ENCODE measurements around the gene SPHK2. TPM values are rescaled to one million over a fixed set of nuclear protein-coding genes. Genes with fewer than 3 reads are reported as not detected.
"Not testable (repeated sequence)": the region's sequence is repeated elsewhere in the genome, so short reads cannot be mapped to it uniquely, and the experiment has no call there.

The SPHK2 gene
- 37.4 TPM for polyA plus RNA-seq (2013, experiment 1 of 4)
- polyA plus RNA-seq (2013, experiment 2 of 4): 42.1 TPM
- polyA plus RNA-seq (2013, experiment 3 of 4): 26.8 TPM
- 32.2 TPM for polyA plus RNA-seq (2013, experiment 4 of 4)

GRCh38 chr19:48618916-48619691, at the start of gene SPHK2, which contains the start of gene RPL18:
SPHK2 (plus strand) TSS chr19:48619506; CDS start chr19:48620515, 1,009 bp downstream.
RPL18 (minus strand) TSS chr19:48619178; CDS start chr19:48619143, 35 bp downstream.
- 0% methylated on average over 69 of the region's 69 CpGs for WGBS, 2 experiments

GRCh38 chr19:48569814-48570213, 49.5 kb upstream of the SPHK2 start:
- Histone ChIP-seq H3K9me3 (ENCODE audit: control insufficient read depth, low read length) (no peaks in the 10 kb centered on the region), H3K4me1 (ENCODE audit: control insufficient read depth, insufficient read depth, low read length) (peaks cover 14% of the 10 kb centered on the region), H3K27ac (ENCODE audit: insufficient read depth, low read depth, low read length, poor library complexity, severe bottlenecking) (no peak overlapping the region), H3K27me3 (ENCODE audit: control insufficient read depth, insufficient read depth, low read length, poor library complexity, severe bottlenecking) (peaks cover 13% of the 10 kb centered on the region), H3K4me3 (ENCODE audit: insufficient read depth, low read depth, low read length) (no peak overlapping the region), H3K36me3 (ENCODE audit: control insufficient read depth, insufficient read depth, low read length) (no peaks in the 10 kb centered on the region)
- 77 to 80% methylated on average over 11 of the region's 11 CpGs for WGBS, 2 experiments

More at GRCh38 chr19:48618916-48619691, at the start of gene SPHK2, which contains the start of gene RPL18:
- Histone ChIP-seq H3K27me3 (ENCODE audit: control insufficient read depth, insufficient read depth, low read length, poor library complexity, severe bottlenecking) (no peaks in the 10 kb centered on the region), H3K27ac (ENCODE audit: insufficient read depth, low read depth, low read length, poor library complexity, severe bottlenecking) (peak within 1 kb of the TSS; percentile 95), H3K4me1 (ENCODE audit: control insufficient read depth, insufficient read depth, low read length) (peaks cover 45% of the 10 kb centered on the region), H3K36me3 (ENCODE audit: control insufficient read depth, insufficient read depth, low read length) (peaks cover 7% of the 10 kb centered on the region), H3K9me3 (ENCODE audit: control insufficient read depth, low read length) (no peaks in the 10 kb centered on the region), H3K4me3 (ENCODE audit: insufficient read depth, low read depth, low read length) (peak within 1 kb of the TSS; percentile 98)

- no peaks in the 10 kb centered on the region for H3K36me3 ChIP-seq (ENCODE audit: control insufficient read depth, insufficient read depth, low read length)
- no peak overlapping the region for H3K27ac ChIP-seq (ENCODE audit: insufficient read depth, low read depth, low read length, poor library complexity, severe bottlenecking)
- H3K9me3 ChIP-seq (ENCODE audit: control insufficient read depth, low read length): no peaks in the 10 kb centered on the region
- 80 to 82% methylated on average over 5 of the region's 5 CpGs for WGBS, 2 experiments
- H3K4me1 ChIP-seq (ENCODE audit: control insufficient read depth, insufficient read depth, low read length): peaks cover 14% of the 10 kb centered on the region
- H3K4me3 ChIP-seq (ENCODE audit: insufficient read depth, low read depth, low read length): no peak overlapping the region
- peaks cover 13% of the 10 kb centered on the region for H3K27me3 ChIP-seq (ENCODE audit: control insufficient read depth, insufficient read depth, low read length, poor library complexity, severe bottlenecking)
Measured at GRCh38 chr19:48571378-48572162, 47.7 kb upstream of the SPHK2 start.

- 62 to 67% methylated on average over 12 of the region's 12 CpGs for WGBS, 2 experiments
- Histone ChIP-seq H3K9me3 (ENCODE audit: control insufficient read depth, low read length) (no peaks in the 10 kb centered on the region), H3K36me3 (ENCODE audit: control insufficient read depth, insufficient read depth, low read length) (no peaks in the 10 kb centered on the region), H3K4me3 (ENCODE audit: insufficient read depth, low read depth, low read length) (no peak overlapping the region), H3K27ac (ENCODE audit: insufficient read depth, low read depth, low read length, poor library complexity, severe bottlenecking) (no peak overlapping the region), H3K4me1 (ENCODE audit: control insufficient read depth, insufficient read depth, low read length) (peaks cover 13% of the 10 kb centered on the region), H3K27me3 (ENCODE audit: control insufficient read depth, insufficient read depth, low read length, poor library complexity, severe bottlenecking) (peaks cover 6% of the 10 kb centered on the region)
Measured at GRCh38 chr19:48573163-48573505, 46.2 kb upstream of the SPHK2 start.

GRCh38 chr19:48575931-48576622, 43.2 kb upstream of the SPHK2 start:
- Histone ChIP-seq H3K4me1 (ENCODE audit: control insufficient read depth, insufficient read depth, low read length) (peaks cover 7% of the 10 kb centered on the region), H3K27ac (ENCODE audit: insufficient read depth, low read depth, low read length, poor library complexity, severe bottlenecking) (no peak overlapping the region), H3K9me3 (ENCODE audit: control insufficient read depth, low read length) (no peaks in the 10 kb centered on the region), H3K4me3 (ENCODE audit: insufficient read depth, low read depth, low read length) (no peak overlapping the region), H3K36me3 (ENCODE audit: control insufficient read depth, insufficient read depth, low read length) (no peaks in the 10 kb centered on the region), H3K27me3 (ENCODE audit: control insufficient read depth, insufficient read depth, low read length, poor library complexity, severe bottlenecking) (no peaks in the 10 kb centered on the region)
- WGBS, 2 experiments: 83 to 84% methylated on average over 15 to 23 of the region's 23 CpGs

GRCh38 chr19:48577908-48578307, 41.4 kb upstream of the SPHK2 start:
- not testable (repeated sequence) for H3K4me3 ChIP-seq (ENCODE audit: insufficient read depth, low read depth, low read length); H3K36me3 ChIP-seq (ENCODE audit: control insufficient read depth, insufficient read depth, low read length); H3K4me1 ChIP-seq (ENCODE audit: control insufficient read depth, insufficient read depth, low read length); H3K27me3 ChIP-seq (ENCODE audit: control insufficient read depth, insufficient read depth, low read length, poor library complexity, severe bottlenecking); H3K9me3 ChIP-seq (ENCODE audit: control insufficient read depth, low read length); H3K27ac ChIP-seq (ENCODE audit: insufficient read depth, low read depth, low read length, poor library complexity, severe bottlenecking)
- WGBS, 2 experiments: 93% methylated on average over 7 of the region's 7 CpGs

- no peak overlapping the region for H3K27ac ChIP-seq (ENCODE audit: insufficient read depth, low read depth, low read length, poor library complexity, severe bottlenecking)
- H3K27me3 ChIP-seq (ENCODE audit: control insufficient read depth, insufficient read depth, low read length, poor library complexity, severe bottlenecking): no peaks in the 10 kb centered on the region
- H3K36me3 ChIP-seq (ENCODE audit: control insufficient read depth, insufficient read depth, low read length): no peaks in the 10 kb centered on the region
- WGBS, 2 experiments: 89 to 91% methylated on average over 2 to 3 of the region's 3 CpGs
- H3K9me3 ChIP-seq (ENCODE audit: control insufficient read depth, low read length): no peaks in the 10 kb centered on the region
- no peaks in the 10 kb centered on the region for H3K4me1 ChIP-seq (ENCODE audit: control insufficient read depth, insufficient read depth, low read length)
- H3K4me3 ChIP-seq (ENCODE audit: insufficient read depth, low read depth, low read length): no peak overlapping the region
Measured at GRCh38 chr19:48578891-48579290, 40.4 kb upstream of the SPHK2 start.

GRCh38 chr19:48582168-48582567, 37.1 kb upstream of the SPHK2 start:
- Histone ChIP-seq H3K27me3 (ENCODE audit: control insufficient read depth, insufficient read depth, low read length, poor library complexity, severe bottlenecking) (no peaks in the 10 kb centered on the region), H3K36me3 (ENCODE audit: control insufficient read depth, insufficient read depth, low read length) (no peaks in the 10 kb centered on the region), H3K27ac (ENCODE audit: insufficient read depth, low read depth, low read length, poor library complexity, severe bottlenecking) (no peak overlapping the region), H3K9me3 (ENCODE audit: control insufficient read depth, low read length) (no peaks in the 10 kb centered on the region), H3K4me1 (ENCODE audit: control insufficient read depth, insufficient read depth, low read length) (peaks cover 2% of the 10 kb centered on the region), H3K4me3 (ENCODE audit: insufficient read depth, low read depth, low read length) (no peak overlapping the region)
- 87 to 96% methylated on average over 1 of the region's 2 CpGs for WGBS, 2 experiments

- no peaks in the 10 kb centered on the region for H3K36me3 ChIP-seq (ENCODE audit: control insufficient read depth, insufficient read depth, low read length)
- H3K4me3 ChIP-seq (ENCODE audit: insufficient read depth, low read depth, low read length): no peak overlapping the region
- no peak overlapping the region for H3K27ac ChIP-seq (ENCODE audit: insufficient read depth, low read depth, low read length, poor library complexity, severe bottlenecking)
- peaks cover 6% of the 10 kb centered on the region for H3K27me3 ChIP-seq (ENCODE audit: control insufficient read depth, insufficient read depth, low read length, poor library complexity, severe bottlenecking)
- H3K9me3 ChIP-seq (ENCODE audit: control insufficient read depth, low read length): no peaks in the 10 kb centered on the region
- WGBS, 2 experiments: 85 to 88% methylated on average over 2 to 3 of the region's 3 CpGs
- H3K4me1 ChIP-seq (ENCODE audit: control insufficient read depth, insufficient read depth, low read length): peaks cover 2% of the 10 kb centered on the region
Measured at GRCh38 chr19:48587387-48587786, 31.9 kb upstream of the SPHK2 start.

Measured in ectodermal cell (in vitro differentiated cells).